ENCODE data around the gene TENM3.

Gene TENM3

GRCh38 chr4:182420189-182420588 is 177.0 kb downstream of the TENM3 start:
- H3K4me1 Mint-ChIP-seq, result no peaks in the 10 kb centered on the region
- no peaks in the 10 kb centered on the region for H3K27me3 Mint-ChIP-seq
- no peak overlapping the region for H3K4me3 Mint-ChIP-seq
- H3K27ac Mint-ChIP-seq, result no peak overlapping the region
- DNase-seq, result no peak
- no peaks in the 10 kb centered on the region for H3K9me3 Mint-ChIP-seq
- CTCF ChIA-PET, result no interaction called here
- no peaks in the 10 kb centered on the region for H3K36me3 Mint-ChIP-seq

GRCh38 chr4:182421753-182422152 is 178.6 kb downstream of the TENM3 start:
- Mint-ChIP-seq H3K27ac (no peak overlapping the region), H3K36me3 (no peaks in the 10 kb centered on the region), H3K4me1 (no peaks in the 10 kb centered on the region), H3K9me3 (no peaks in the 10 kb centered on the region), H3K27me3 (no peaks in the 10 kb centered on the region), H3K4me3 (no peak overlapping the region)
- DNase-seq, result no peak
- CTCF ChIA-PET, result no interaction called here

- Mint-ChIP-seq H3K27ac (no peak overlapping the region), H3K4me3 (no peak overlapping the region), H3K27me3 (no peaks in the 10 kb centered on the region), H3K9me3 (no peaks in the 10 kb centered on the region), H3K4me1 (no peaks in the 10 kb centered on the region), H3K36me3 (no peaks in the 10 kb centered on the region)
- CTCF ChIA-PET, result no interaction called here
- no peak for DNase-seq
These were observed 182.1 kb downstream of the TENM3 start for GRCh38 chr4:182425302-182425701.

- CTCF ChIA-PET, result no interaction called here
- Mint-ChIP-seq H3K27ac (no peak overlapping the region), H3K4me3 (no peak overlapping the region), H3K4me1 (no peaks in the 10 kb centered on the region), H3K36me3 (no peaks in the 10 kb centered on the region), H3K9me3 (no peaks in the 10 kb centered on the region), H3K27me3 (no peaks in the 10 kb centered on the region)
- DNase-seq, result no peak
These were observed 183.7 kb downstream of the TENM3 start for GRCh38 chr4:182426901-182427300.

GRCh38 chr4:182427554-182427953 is 184.4 kb downstream of the TENM3 start:
- CTCF ChIA-PET, result no interaction called here
- Mint-ChIP-seq H3K27me3 (no peaks in the 10 kb centered on the region), H3K27ac (no peak overlapping the region), H3K4me3 (no peak overlapping the region), H3K9me3 (no peaks in the 10 kb centered on the region), H3K36me3 (no peaks in the 10 kb centered on the region), H3K4me1 (no peaks in the 10 kb centered on the region)
- no peak for DNase-seq

- H3K4me1 Mint-ChIP-seq, result no peaks in the 10 kb centered on the region
These were observed 186.7 kb downstream of the TENM3 start for GRCh38 chr4:182429896-182430295.

GRCh38 chr4:182432819-182433218 is 189.6 kb downstream of the TENM3 start:
- Mint-ChIP-seq H3K27me3 (no peaks in the 10 kb centered on the region), H3K27ac (no peak overlapping the region), H3K4me3 (no peak overlapping the region), H3K9me3 (no peaks in the 10 kb centered on the region), H3K4me1 (no peaks in the 10 kb centered on the region), H3K36me3 (no peaks in the 10 kb centered on the region)
- CTCF ChIA-PET, result no interaction called here
- no peak for DNase-seq

More at GRCh38 chr4:182429896-182430295, 186.7 kb downstream of the TENM3 start:
- no peak for DNase-seq
- H3K36me3 Mint-ChIP-seq, result no peaks in the 10 kb centered on the region
- CTCF ChIA-PET, result no interaction called here
- H3K27ac Mint-ChIP-seq, result no peak overlapping the region
- no peaks in the 10 kb centered on the region for H3K27me3 Mint-ChIP-seq
- no peak overlapping the region for H3K4me3 Mint-ChIP-seq
- H3K9me3 Mint-ChIP-seq, result no peaks in the 10 kb centered on the region

GRCh38 chr4:182434720-182435119 is 191.5 kb downstream of the TENM3 start:
- Mint-ChIP-seq H3K27me3 (no peaks in the 10 kb centered on the region), H3K27ac (no peak overlapping the region), H3K9me3 (no peaks in the 10 kb centered on the region), H3K4me3 (no peak overlapping the region), H3K4me1 (no peaks in the 10 kb centered on the region), H3K36me3 (no peaks in the 10 kb centered on the region)
- CTCF ChIA-PET, result interaction anchor here (0.7 kb wide), 1 partner anchor 1292 kb away, joined by 3 read pairs; no protein-coding TSS in a partner anchor
- no peak for DNase-seq

- Mint-ChIP-seq H3K4me3 (no peak overlapping the region), H3K9me3 (no peaks in the 10 kb centered on the region), H3K36me3 (no peaks in the 10 kb centered on the region), H3K27ac (no peak overlapping the region), H3K27me3 (no peaks in the 10 kb centered on the region), H3K4me1 (no peaks in the 10 kb centered on the region)
- CTCF ChIA-PET, result interaction anchor here (0.7 kb wide), 1 partner anchor 119 kb away, joined by 3 read pairs; no protein-coding TSS in a partner anchor
- DNase-seq, result no peak
These were observed 192.2 kb downstream of the TENM3 start for GRCh38 chr4:182435401-182435800.

- H3K4me3 Mint-ChIP-seq, result no peak overlapping the region
- DNase-seq, result no peak
- peaks cover 6% of the 10 kb centered on the region for H3K4me1 Mint-ChIP-seq
- CTCF ChIA-PET, result no interaction called here
- H3K9me3 Mint-ChIP-seq, result no peaks in the 10 kb centered on the region
- H3K27me3 Mint-ChIP-seq, result peaks cover 19% of the 10 kb centered on the region
- H3K36me3 Mint-ChIP-seq, result peaks cover 2% of the 10 kb centered on the region
- H3K27ac Mint-ChIP-seq, result no peak overlapping the region
These were observed 199.9 kb downstream of the TENM3 start for GRCh38 chr4:182443070-182443469.

- H3K27me3 Mint-ChIP-seq, result peaks cover 53% of the 10 kb centered on the region
- CTCF ChIA-PET, result no interaction called here
- H3K27ac Mint-ChIP-seq, result peak overlapping the region; percentile 24
- peaks cover 2% of the 10 kb centered on the region for H3K36me3 Mint-ChIP-seq
- H3K4me3 Mint-ChIP-seq, result peak overlapping the region; percentile 40
- no peaks in the 10 kb centered on the region for H3K9me3 Mint-ChIP-seq
- DNase-seq, result no peak
- H3K4me1 Mint-ChIP-seq, result peaks cover 18% of the 10 kb centered on the region
These were observed 204.6 kb downstream of the TENM3 start for GRCh38 chr4:182447767-182448280.

- CTCF ChIA-PET, result no interaction called here
- Mint-ChIP-seq H3K36me3 (peaks cover 2% of the 10 kb centered on the region), H3K27ac (no peak overlapping the region), H3K9me3 (no peaks in the 10 kb centered on the region), H3K4me3 (peak overlapping the region; percentile 42), H3K27me3 (peaks cover 53% of the 10 kb centered on the region), H3K4me1 (peaks cover 18% of the 10 kb centered on the region)
- DNase-seq, result peak; percentile 53
These were observed 205.3 kb downstream of the TENM3 start for GRCh38 chr4:182448281-182449151.

GRCh38 chr4:182449186-182449929 is 206.2 kb downstream of the TENM3 start:
- Mint-ChIP-seq H3K4me1 (peaks cover 18% of the 10 kb centered on the region), H3K27ac (no peak overlapping the region), H3K27me3 (peaks cover 53% of the 10 kb centered on the region), H3K9me3 (no peaks in the 10 kb centered on the region), H3K36me3 (peaks cover 2% of the 10 kb centered on the region), H3K4me3 (peak overlapping the region; percentile 68)
- CTCF ChIA-PET, result no interaction called here
- DNase-seq, result no peak

- peaks cover 53% of the 10 kb centered on the region for H3K27me3 Mint-ChIP-seq
- no peak for DNase-seq
- no peaks in the 10 kb centered on the region for H3K9me3 Mint-ChIP-seq
- H3K27ac Mint-ChIP-seq, result no peak overlapping the region
- CTCF ChIA-PET, result no interaction called here
- H3K4me3 Mint-ChIP-seq, result peak overlapping the region; percentile 68
- H3K4me1 Mint-ChIP-seq, result peaks cover 18% of the 10 kb centered on the region
- peaks cover 2% of the 10 kb centered on the region for H3K36me3 Mint-ChIP-seq
These were observed 206.8 kb downstream of the TENM3 start for GRCh38 chr4:182449930-182450439.
